HG02642 (cell line): ENCODE results near the gene NLRP8.
"Not testable (repeated sequence)": the region's sequence is repeated elsewhere in the genome, so short reads cannot be mapped to it uniquely, and the experiment has no call there.

Source experiments
- ATAC-seq: cut with Tn5 transposase; IDR thresholded peaks from one replicate; pipeline ENCODE4 v1.9.1; 2021; ENCODE audit warnings: mild to moderate bottlenecking; ENCODE audit not compliant: unreplicated experiment, poor library complexity

The NLRP8 gene

DNA sequence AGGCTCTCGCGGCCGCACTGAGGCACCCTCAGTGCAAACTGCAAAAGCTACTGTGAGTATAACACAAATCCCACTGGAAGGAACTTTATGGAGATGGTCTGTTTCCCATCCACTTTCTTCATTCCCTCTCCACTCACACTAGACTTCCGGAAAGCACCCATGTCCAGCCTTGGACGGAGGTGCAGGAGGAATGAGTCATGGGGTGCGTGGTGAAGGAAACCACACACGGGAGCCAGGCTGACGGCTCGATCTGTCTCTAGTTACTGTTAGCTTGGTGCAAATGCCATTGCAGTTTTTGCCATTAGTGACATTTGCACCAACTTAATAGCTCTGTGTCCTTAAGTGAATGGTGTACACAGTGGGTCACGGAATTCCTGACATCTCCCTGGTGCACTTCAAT, 14.6 kb downstream of the NLRP8 start:
- ATAC-seq, result no peak

DNA sequence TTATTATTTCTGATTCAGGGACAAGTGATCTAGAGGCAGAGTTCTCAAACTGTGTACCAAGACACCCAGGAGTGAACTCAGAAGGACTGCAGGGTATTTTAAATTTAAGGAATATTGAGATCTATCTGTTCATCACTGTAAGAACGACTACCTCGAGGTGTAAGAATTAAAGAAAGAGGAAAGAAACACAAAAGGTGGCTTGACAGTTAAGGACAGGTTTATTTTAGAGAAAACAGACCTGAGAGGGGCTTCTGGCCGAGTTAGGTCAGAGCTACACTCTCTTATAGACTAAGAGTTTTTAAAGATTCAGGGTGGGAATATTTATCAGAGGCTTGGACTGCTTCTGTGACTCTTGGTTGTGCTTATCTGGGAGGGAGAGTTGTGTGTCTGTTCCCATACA, 26.4 kb downstream of the NLRP8 start:
- ATAC-seq, result no peak

DNA sequence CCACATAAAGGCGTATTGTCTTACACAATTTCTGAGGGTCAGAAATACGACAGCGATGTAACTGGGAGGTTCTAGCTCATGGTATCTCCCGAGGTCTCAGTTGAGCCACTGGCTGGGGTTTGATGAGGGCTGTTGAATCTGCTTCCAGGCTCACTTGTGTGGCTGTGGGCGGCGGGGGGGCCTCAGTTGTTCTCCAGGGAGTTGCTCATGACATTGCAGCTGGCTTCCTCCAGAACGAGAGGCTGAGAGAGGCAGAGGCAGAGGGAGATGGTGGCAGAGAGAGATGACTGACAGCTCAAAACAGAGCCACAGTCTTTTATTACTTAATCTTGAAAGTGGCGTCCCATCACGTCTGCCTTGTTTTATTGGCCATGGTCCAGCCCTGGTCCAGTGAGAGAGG, 32.8 kb downstream of the NLRP8 start:
- ATAC-seq, result no peak

DNA sequence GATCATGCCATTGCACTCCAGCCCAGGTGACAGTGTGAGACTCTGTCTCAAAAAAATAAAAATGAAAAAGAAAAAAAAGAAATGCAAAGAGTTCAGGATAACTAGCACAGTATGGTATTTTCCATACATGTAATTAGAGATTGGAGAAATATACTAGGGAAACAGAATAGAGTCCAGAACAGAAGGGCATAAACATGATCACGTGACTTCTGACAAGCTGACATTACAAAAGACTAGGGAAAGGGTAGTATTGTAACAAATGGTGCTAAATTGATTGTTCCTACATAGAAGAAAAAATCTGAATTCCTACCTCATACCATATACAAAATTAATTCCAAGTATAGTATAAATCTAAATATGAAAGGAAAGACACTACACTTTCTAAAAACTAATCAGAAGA, 37.6 kb downstream of the NLRP8 start:
- ATAC-seq, result no peak

DNA sequence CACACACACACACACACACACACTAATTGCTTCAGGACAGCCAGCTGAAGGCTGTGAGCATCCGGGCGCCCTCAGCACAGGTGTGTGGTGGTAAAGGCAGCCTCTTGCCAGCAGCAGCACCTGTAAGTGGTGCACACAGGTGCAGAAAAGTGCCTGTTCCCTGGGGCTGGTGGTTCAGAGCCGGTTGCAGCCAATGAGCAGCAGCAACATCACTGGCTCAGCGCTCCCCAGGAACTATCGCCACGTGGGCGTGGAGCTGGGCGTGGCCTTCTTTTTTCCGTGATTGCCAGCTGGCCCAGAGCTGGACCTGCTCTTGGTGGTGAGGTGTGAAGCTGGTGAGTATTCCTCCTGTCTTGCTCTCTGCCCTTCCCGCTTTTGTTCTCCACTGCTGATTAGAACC, 38.9 kb downstream of the NLRP8 start, which contains the start of gene NLRP5:
Gene NLRP5 (plus strand): TSS at position 289 of the 400 bp plus-strand sequence.
- ATAC-seq, result no peak

DNA sequence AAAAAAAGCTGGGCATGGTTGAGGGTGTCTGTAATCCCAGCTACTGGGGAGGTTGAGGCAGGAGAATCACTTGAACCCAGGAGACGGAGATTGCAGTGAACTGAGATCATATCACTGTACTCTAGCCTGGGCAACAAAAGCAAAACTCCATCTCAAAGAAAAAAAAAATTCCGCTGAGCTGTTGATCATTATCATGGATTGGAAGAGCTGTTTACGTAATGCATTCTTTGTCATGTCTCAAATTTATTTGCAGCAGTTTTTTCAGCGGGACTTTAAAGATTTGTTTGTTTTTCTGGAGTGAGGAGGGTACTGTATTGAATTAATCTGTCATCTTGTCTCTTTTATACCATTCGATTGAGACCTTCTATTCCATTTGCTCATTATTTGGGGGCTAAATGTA, 43.2 kb downstream of the NLRP8 start:
- ATAC-seq, result no peak

DNA sequence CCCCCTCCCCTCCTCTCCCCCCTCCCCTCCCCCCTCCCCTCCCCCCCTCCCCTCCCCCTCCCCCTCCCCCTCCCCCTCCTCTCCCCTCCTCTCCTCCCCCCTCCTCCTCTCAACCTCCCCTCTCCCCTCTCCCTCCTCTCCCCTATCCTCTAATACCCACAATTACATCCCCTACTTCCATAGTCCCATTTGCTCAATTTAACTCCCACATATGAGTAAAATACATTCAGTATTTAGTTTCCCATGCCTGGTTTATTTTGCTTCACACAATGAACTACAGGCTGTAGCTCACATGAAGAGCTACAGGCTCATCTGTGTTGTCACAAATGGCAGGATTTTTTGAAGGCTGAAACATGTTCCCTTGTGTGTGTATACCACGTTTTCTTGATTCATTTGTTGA, 45.9 kb downstream of the NLRP8 start:
- no peak for ATAC-seq

DNA sequence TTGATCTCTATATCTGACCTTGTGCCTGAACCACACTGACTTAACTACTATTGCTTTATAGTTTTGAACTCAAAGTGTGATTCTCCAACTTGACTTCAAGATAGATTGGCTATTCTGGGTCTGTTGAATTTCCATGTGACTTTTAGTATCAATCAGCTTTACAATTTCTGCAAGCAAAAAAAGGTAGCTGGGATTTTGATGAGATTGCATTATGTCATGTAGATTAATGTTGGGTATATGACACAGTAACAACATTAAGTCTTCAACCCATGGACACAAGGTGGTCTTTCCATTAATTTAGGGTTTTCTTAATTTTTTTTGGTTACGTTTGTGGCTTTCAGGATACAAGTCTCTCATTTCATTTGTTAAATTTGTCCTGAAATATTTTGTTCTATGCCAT, 67.1 kb downstream of the NLRP8 start:
- ATAC-seq, result no peak

DNA sequence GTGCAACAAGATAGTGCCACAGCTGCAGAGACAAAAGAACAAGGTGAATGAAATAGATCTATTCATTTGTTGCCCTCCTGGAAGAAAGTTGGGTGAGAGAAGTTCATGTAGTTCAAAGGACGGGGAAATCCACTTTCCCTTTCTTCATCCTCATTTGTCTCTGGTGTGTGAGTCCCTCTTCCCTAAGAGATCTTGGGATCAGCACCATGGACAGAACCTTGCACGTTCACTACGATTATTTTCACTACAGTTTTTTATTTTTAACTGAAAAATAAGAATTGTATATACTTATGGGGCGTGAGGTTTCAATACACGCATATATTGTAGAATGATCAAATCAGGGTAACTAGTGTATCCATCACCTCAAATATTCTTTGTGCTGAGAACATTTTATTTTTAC, 68.1 kb downstream of the NLRP8 start:
- ATAC-seq, result no peak

DNA sequence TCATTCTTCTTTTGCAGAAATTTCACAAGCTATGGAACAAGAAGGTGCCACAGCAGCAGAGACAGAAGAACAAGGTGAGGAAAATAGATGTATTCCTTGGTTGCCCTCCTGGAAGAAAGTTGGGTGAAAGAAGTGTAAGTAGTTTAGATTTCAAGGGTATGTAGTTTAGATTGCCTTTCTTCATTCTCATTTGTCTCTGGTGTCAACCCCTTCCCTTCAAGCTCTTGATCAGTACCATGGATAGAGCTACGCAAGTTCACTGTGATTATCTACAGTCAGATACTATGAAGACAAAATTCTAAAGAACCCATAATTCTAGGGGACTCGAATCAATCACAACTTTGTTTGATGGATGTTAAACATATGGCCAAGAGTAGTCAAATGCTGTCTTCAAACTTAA, 71.7 kb downstream of the NLRP8 start:
- ATAC-seq, result not testable (repeated sequence)

DNA sequence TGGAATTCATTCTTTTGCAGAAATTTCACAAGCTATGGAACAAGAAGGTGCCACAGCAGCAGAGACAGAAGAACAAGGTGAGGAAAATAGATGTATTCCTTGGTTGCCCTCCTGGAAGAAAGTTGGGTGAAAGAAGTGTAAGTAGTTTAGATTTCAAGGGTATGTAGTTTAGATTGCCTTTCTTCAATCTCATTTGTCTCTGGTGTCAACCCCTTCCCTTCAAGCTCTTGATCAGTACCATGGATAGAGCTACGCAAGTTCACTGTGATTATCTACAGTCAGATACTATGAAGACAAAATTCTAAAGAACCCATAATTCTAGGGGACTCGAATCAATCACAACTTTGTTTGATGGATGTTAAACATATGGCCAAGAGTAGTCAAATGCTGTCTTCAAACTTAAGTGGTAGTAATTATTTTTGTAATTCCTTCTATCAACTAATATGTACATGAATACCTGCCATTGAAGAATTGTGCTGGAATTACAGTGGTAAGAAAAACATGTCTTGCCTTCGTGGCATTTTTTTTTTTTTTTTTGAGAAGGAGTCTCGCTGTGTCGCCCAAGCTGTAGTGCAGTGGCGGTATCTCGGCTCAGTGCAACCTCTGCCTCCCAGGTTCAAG, 72.8 kb downstream of the NLRP8 start:
- ATAC-seq, result not testable (repeated sequence)

DNA sequence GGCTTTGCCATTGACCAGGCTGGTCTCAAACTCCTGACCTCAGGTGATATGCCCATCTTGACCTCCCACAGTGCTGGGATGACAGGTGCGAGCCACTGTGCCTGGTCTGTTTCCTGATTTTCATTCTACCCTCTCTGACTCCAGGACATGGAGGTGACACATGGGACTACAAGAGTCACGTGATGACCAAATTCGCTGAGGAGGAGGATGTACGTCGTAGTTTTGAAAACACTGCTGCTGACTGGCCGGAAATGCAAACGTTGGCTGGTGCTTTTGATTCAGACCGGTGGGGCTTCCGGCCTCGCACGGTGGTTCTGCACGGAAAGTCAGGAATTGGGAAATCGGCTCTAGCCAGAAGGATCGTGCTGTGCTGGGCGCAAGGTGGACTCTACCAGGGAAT, 79.1 kb downstream of the NLRP8 start:
- ATAC-seq, result no peak
